DND-41 (cell line): Measurements from ENCODE around the gene CCNY.

Experiments
- ATAC-seq: fragments of 200-7000 bp; cut with Tn5 transposase; 3 replicates; pipeline ENCODE4 v1.9.1; 2021; ENCODE audit warnings: low read depth; ENCODE audit not compliant: insufficient read depth
- DNase-seq: peaks from one replicate; pipeline ENCODE4 v3.0.0-alpha.2; 2020
- H2AFZ ChIP-seq: 2 replicates; pipeline ENCODE4 v1.6.0; 2012; ENCODE audit warnings: low read depth, low read length
- H3K27ac ChIP-seq: 2 replicates; pipeline ENCODE4 v1.5.1; 2012; ENCODE audit warnings: low read length, inconsistent platforms
- H3K27me3 ChIP-seq: fragments of 200-600 bp; sonication (generic); 2 replicates; pipeline ENCODE4 v1.6.0; 2012; ENCODE audit warnings: low read length, mild to moderate bottlenecking, inconsistent platforms; ENCODE audit not compliant: insufficient read depth, poor library complexity
- H3K36me3 ChIP-seq: 2 replicates; pipeline ENCODE4 v1.5.1; 2012; ENCODE audit warnings: low read length, inconsistent platforms; ENCODE audit not compliant: insufficient read depth
- H3K4me1 ChIP-seq: 2 replicates; pipeline ENCODE4 v1.5.1; 2012; ENCODE audit warnings: mild to moderate bottlenecking, low read length; ENCODE audit not compliant: insufficient read depth
- H3K4me2 ChIP-seq: 2 replicates; pipeline ENCODE4 v1.6.0; 2012; ENCODE audit warnings: mild to moderate bottlenecking, moderate library complexity, low read length, inconsistent platforms; ENCODE audit not compliant: insufficient read depth
- H3K4me3 ChIP-seq, 2 experiments: fragments of 200-600 bp in 1 of 2; shearing (Covaris generic) in 1 of 2; 2 replicates each; pipeline ENCODE4 v1.5.1; 2012 to 2016; ENCODE audit warnings: inconsistent platforms in 2 of 2, low read length in 2 of 2, mild to moderate bottlenecking in 2 of 2, low read depth in 1 of 2, moderate library complexity in 1 of 2
- H3K79me2 ChIP-seq: 2 replicates; pipeline ENCODE4 v1.6.0; 2012; ENCODE audit warnings: low read length, inconsistent platforms; ENCODE audit not compliant: insufficient read depth
- H3K9ac ChIP-seq: 2 replicates; pipeline ENCODE4 v1.6.0; 2012; ENCODE audit warnings: low read depth, mild to moderate bottlenecking, inconsistent platforms, low read length, moderate library complexity
- H3K9me3 ChIP-seq: 2 replicates; pipeline ENCODE4 v1.5.1; 2012; ENCODE audit warnings: low read length, moderate library complexity, mild to moderate bottlenecking, inconsistent platforms; ENCODE audit not compliant: insufficient read depth, severe bottlenecking
- H4K20me1 ChIP-seq: 2 replicates; pipeline ENCODE4 v1.6.0; 2012; ENCODE audit warnings: low read length; ENCODE audit not compliant: insufficient read depth
- CTCF ChIP-seq: IDR thresholded peaks from 2 replicates; pipeline ENCODE4 v1.5.1; 2012; ENCODE audit warnings: borderline replicate concordance, low read length, moderate library complexity, mild to moderate bottlenecking; ENCODE audit not compliant: poor library complexity, severe bottlenecking; ENCODE audit errors: extremely low read depth
- EZH2 ChIP-seq: IDR thresholded peaks from 3 replicates; pipeline ENCODE4 v1.6.1; 2012; ENCODE audit warnings: borderline replicate concordance, low read depth, mild to moderate bottlenecking, moderate library complexity, low read length, inconsistent platforms; ENCODE audit not compliant: severe bottlenecking

CCNY gene

GRCh38 chr10:35452847-35453246, 116.5 kb downstream of the CCNY start:
- ATAC-seq (no peak), DNase-seq (no peak)
- H3K4me2 ChIP-seq = no peak overlapping the region
- peaks cover 94% of the 10 kb centered on the region for H3K79me2 ChIP-seq
- TF ChIP-seq EZH2 (no peak), CTCF (no peak)
- H3K36me3 ChIP-seq = no peaks in the 10 kb centered on the region
- no peaks in the 10 kb centered on the region for H3K27me3 ChIP-seq
- H3K9ac ChIP-seq = no peak overlapping the region
- H3K27ac ChIP-seq = no peak overlapping the region
- H3K4me1 ChIP-seq = peaks cover 33% of the 10 kb centered on the region
- H4K20me1 ChIP-seq = peaks cover 62% of the 10 kb centered on the region
- no peaks in the 10 kb centered on the region for H3K9me3 ChIP-seq
- no peak overlapping the region for H2AFZ ChIP-seq
- H3K4me3 ChIP-seq = no peak overlapping the region

GRCh38 chr10:35453855-35454532, 117.7 kb downstream of the CCNY start:
- no peak for TF ChIP-seq CTCF
- no peak for TF ChIP-seq EZH2
- Histone ChIP-seq H4K20me1 (peaks cover 61% of the 10 kb centered on the region), H3K36me3 (no peaks in the 10 kb centered on the region), H3K4me2 (no peak overlapping the region), H3K9me3 (no peaks in the 10 kb centered on the region), H3K4me1 (peaks cover 21% of the 10 kb centered on the region), H3K4me3 (no peak overlapping the region), H3K9ac (no peak overlapping the region), H3K27ac (no peak overlapping the region), H2AFZ (no peak overlapping the region), H3K27me3 (no peaks in the 10 kb centered on the region), H3K79me2 (peaks cover 94% of the 10 kb centered on the region)
- ATAC-seq = no peak
- no peak for DNase-seq

GRCh38 chr10:35456153-35456720, 119.9 kb downstream of the CCNY start:
- Histone ChIP-seq H3K4me1 (peaks cover 5% of the 10 kb centered on the region; the same call in 1 of the 2 replicates), H3K9me3 (no peaks in the 10 kb centered on the region), H3K27ac (no peak overlapping the region), H3K36me3 (no peaks in the 10 kb centered on the region), H3K4me3 (no peak overlapping the region), H3K79me2 (peaks cover 95% of the 10 kb centered on the region), H4K20me1 (peaks cover 56% of the 10 kb centered on the region), H3K27me3 (no peaks in the 10 kb centered on the region), H3K9ac (no peak overlapping the region), H2AFZ (no peak overlapping the region), H3K4me2 (no peak overlapping the region)
- DNase-seq (no peak), ATAC-seq (no peak)
- TF ChIP-seq CTCF = no peak
